Activated naive CD8-positive, alpha-beta T cell treated with anti-CD3 and anti-CD28 coated beads for 36 hours (primary cell): Measurements from ENCODE around the gene NRXN3. TPM values are rescaled to one million over a fixed set of nuclear protein-coding genes. Genes with fewer than 3 reads are reported as not detected.
"Not testable (repeated sequence)": the region's sequence is repeated elsewhere in the genome, so short reads cannot be mapped to it uniquely, and the experiment has no call there.

ENCODE experiments used
- DNase-seq: peaks from one replicate; pipeline ENCODE4 v3.0.0; 2021
- H3K27ac Mint-ChIP-seq: one replicate; pipeline ENCODE4 v1.8.0; 2022; ENCODE audit warnings: mild to moderate bottlenecking, moderate library complexity, mixed read lengths
- H3K27me3 Mint-ChIP-seq: one replicate; pipeline ENCODE4 v1.8.0; 2022; ENCODE audit warnings: mild to moderate bottlenecking, mixed read lengths
- H3K36me3 Mint-ChIP-seq: one replicate; pipeline ENCODE4 v1.8.0; 2021; ENCODE audit warnings: mild to moderate bottlenecking, mixed read lengths
- H3K4me1 Mint-ChIP-seq: one replicate; pipeline ENCODE4 v1.8.0; 2021; ENCODE audit warnings: mixed read lengths
- H3K4me3 Mint-ChIP-seq: one replicate; pipeline ENCODE4 v1.8.0; 2022; ENCODE audit warnings: mild to moderate bottlenecking, moderate library complexity, mixed read lengths
- H3K9me3 Mint-ChIP-seq: one replicate; pipeline ENCODE4 v1.8.0; 2022; ENCODE audit warnings: mixed read lengths
- total RNA-seq, 2 experiments: library from RNA; stranded (reverse); gene quantifications; one replicate each; pipeline ENCODE4 v1.2.3, GENCODE V29; 2021

Gene NRXN3
- total RNA-seq, 2 experiments from 2014 or later: not detected

DNA sequence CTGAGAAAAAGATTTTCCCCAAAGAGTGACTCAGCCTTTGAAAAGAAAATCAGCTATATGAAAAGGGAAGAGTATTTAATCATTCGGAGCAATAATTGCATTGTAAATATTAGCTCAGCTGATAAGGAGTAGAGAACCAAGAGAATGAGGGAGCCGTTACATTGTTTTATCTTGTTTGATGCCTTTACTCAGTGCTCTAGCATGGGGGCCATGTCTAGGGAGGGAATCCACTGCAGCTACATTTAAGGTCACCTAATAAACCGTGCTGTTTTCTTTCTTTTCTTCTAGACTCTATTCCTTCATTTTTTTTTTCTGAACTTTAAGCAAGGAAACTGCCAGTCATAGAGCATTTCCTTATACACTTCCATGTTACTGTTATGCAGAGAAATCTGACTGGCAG is 1594.2 kb downstream of the NRXN3 start:
- Mint-ChIP-seq H3K9me3 (peaks cover 7% of the 10 kb centered on the region), H3K4me3 (no peak overlapping the region), H3K27ac (no peak overlapping the region), H3K27me3 (no peaks in the 10 kb centered on the region), H3K4me1 (no peaks in the 10 kb centered on the region), H3K36me3 (no peaks in the 10 kb centered on the region)
- no peak for DNase-seq

DNA sequence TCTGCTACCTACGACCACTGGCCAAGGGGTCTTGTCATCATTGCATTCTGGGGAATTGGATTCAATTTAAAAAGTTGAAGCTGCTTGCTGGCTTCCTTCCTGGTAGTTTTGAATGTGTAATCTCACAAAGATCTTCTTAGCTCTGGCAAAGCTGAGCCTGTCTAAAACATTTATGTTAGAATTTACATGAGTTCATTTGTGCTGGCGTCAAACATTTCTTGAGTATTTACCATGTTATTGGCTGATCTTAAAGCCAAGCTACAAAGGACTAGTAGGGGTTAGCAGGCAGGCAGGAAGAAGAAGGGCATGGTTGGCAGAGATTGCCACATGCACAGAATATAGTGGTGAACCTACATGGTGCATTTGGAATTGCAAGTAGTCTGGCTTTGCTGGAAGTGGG is 1596.3 kb downstream of the NRXN3 start:
- no peak overlapping the region for H3K4me3 Mint-ChIP-seq
- no peaks in the 10 kb centered on the region for H3K4me1 Mint-ChIP-seq
- no peak overlapping the region for H3K27ac Mint-ChIP-seq
- DNase-seq: no peak
- H3K9me3 Mint-ChIP-seq: peaks cover 8% of the 10 kb centered on the region
- H3K36me3 Mint-ChIP-seq: no peaks in the 10 kb centered on the region
- H3K27me3 Mint-ChIP-seq: no peaks in the 10 kb centered on the region

DNA sequence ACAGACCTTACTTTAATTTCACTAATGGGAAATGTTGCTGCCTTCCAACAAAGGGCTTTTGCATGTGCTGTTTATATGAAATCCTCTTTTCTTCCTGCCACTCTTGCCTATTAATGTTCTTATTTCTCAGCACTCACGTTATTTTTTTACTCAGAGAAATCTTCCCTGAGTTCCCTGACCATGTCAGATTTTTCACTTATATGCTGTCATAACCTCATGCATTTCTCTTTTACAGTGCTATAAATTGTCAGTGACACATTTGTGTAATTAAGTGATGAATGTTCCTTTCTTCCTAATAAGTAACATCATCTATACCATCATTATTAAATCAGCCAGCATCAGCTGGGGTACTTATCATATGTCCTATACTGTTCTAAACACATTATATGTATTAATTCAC is 1597.1 kb downstream of the NRXN3 start:
- H3K27ac Mint-ChIP-seq: no peak overlapping the region
- no peaks in the 10 kb centered on the region for H3K4me1 Mint-ChIP-seq
- H3K9me3 Mint-ChIP-seq: peaks cover 8% of the 10 kb centered on the region
- DNase-seq: no peak
- no peak overlapping the region for H3K4me3 Mint-ChIP-seq
- H3K36me3 Mint-ChIP-seq: no peaks in the 10 kb centered on the region
- no peaks in the 10 kb centered on the region for H3K27me3 Mint-ChIP-seq

DNA sequence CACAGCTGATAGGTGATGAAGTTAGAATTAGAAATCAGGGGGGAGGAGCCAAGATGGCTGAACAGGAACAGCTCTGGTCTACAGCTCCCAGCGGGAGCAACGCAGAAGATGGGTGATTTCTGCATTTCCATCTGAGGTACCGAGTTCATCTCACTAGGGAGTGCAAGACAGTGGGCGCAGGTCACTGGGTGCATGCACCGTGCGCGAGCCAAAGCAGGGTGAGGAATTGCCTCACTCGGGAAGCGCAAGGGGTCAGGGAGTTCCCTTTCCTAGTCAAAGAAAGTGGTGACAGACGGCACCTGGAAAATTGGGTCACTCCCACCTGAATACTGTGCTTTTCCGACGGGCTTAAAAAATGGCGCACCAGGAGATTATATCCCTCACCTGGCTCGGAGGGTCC is 1597.5 kb downstream of the NRXN3 start:
- not testable (repeated sequence) for H3K36me3 Mint-ChIP-seq, H3K4me3 Mint-ChIP-seq, H3K27ac Mint-ChIP-seq, DNase-seq, H3K27me3 Mint-ChIP-seq, H3K4me1 Mint-ChIP-seq, H3K9me3 Mint-ChIP-seq

DNA sequence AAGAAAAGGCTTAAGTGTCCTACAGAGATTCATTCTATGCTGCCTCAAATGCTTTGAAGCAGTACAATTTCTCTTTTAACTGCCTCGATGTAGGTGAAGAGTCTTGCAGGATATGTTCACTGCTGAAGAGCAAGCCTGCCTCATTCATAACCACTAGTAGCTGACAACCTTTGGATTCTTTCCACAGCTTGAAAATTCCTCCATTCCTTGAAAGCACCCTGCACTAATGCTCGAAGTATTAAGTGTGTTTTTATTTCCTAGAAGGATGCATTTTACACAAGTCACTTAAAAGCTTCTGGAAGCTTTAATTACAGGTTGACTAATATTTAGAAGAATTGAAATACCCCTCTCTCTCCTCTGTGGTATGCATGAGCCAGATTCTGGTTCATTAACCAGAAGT is 1611.7 kb downstream of the NRXN3 start:
- H3K27ac Mint-ChIP-seq: no peak overlapping the region
- no peaks in the 10 kb centered on the region for H3K9me3 Mint-ChIP-seq
- H3K4me3 Mint-ChIP-seq: no peak overlapping the region
- no peak for DNase-seq
- no peaks in the 10 kb centered on the region for H3K36me3 Mint-ChIP-seq
- no peaks in the 10 kb centered on the region for H3K4me1 Mint-ChIP-seq
- no peaks in the 10 kb centered on the region for H3K27me3 Mint-ChIP-seq

DNA sequence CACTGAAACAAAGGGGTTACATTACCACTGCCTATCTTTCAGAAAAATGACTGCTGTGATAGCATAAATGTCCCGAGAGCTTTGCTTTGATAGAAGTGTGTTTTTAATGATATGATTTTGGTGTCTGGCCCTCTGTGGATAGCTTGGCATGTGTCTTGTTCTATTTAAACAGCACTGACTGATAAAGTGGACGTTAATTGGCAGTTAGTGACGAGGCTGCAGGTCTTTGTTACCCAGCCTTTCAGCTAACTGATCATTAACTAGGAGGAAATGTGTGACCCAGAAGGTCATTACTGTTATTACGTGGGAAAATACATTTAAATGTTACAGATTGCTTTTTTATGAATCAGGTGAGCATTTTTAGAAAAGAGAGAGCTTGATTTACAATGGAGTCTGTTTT is 1612.9 kb downstream of the NRXN3 start:
- no peaks in the 10 kb centered on the region for H3K36me3 Mint-ChIP-seq
- no peak for DNase-seq
- no peak overlapping the region for H3K4me3 Mint-ChIP-seq
- no peak overlapping the region for H3K27ac Mint-ChIP-seq
- no peaks in the 10 kb centered on the region for H3K4me1 Mint-ChIP-seq
- H3K9me3 Mint-ChIP-seq: no peaks in the 10 kb centered on the region
- no peaks in the 10 kb centered on the region for H3K27me3 Mint-ChIP-seq

DNA sequence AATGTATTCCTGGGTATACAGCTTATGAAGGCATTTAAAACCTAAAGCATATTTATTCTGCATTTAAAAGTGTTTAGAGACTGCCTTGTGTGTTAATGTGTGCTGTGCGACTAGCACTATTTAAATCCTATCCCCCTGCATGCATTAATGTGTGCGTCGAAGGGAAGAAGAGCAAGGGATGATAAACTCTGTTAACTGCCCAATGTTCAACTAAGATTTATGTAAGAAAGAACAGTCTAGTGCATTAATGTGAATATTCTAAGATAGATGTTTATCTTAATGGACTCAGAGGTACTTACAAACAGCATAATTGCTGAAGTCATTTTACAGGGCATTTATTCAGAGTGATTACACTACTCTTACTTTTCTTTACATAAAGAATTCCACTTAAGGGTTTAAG is 1616.3 kb downstream of the NRXN3 start:
- Mint-ChIP-seq H3K36me3 (no peaks in the 10 kb centered on the region), H3K4me1 (no peaks in the 10 kb centered on the region), H3K27me3 (no peaks in the 10 kb centered on the region), H3K4me3 (no peak overlapping the region), H3K9me3 (peaks cover 7% of the 10 kb centered on the region), H3K27ac (no peak overlapping the region)
- no peak for DNase-seq

DNA sequence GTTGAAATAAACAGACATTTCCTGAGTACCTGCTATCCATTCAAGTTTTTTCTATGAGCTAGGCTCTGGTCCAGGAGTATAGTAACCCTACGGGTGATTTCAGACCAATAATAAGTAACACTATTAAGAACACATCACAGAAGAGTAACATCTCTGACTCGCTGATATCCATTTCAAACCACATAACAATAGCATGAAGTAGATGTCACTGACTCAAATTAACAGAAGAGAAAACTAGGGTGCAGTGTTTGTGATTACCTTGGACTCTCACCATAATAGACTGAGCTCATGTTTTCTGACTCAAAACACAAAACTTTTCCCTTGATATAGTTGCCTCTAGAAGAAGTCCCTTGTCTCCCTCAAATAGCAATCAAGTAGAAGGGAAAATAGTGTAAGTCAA is 1618.2 kb downstream of the NRXN3 start:
- Mint-ChIP-seq H3K4me3 (no peak overlapping the region), H3K27me3 (no peaks in the 10 kb centered on the region), H3K36me3 (no peaks in the 10 kb centered on the region), H3K4me1 (no peaks in the 10 kb centered on the region), H3K27ac (no peak overlapping the region), H3K9me3 (peaks cover 7% of the 10 kb centered on the region)
- DNase-seq: no peak

DNA sequence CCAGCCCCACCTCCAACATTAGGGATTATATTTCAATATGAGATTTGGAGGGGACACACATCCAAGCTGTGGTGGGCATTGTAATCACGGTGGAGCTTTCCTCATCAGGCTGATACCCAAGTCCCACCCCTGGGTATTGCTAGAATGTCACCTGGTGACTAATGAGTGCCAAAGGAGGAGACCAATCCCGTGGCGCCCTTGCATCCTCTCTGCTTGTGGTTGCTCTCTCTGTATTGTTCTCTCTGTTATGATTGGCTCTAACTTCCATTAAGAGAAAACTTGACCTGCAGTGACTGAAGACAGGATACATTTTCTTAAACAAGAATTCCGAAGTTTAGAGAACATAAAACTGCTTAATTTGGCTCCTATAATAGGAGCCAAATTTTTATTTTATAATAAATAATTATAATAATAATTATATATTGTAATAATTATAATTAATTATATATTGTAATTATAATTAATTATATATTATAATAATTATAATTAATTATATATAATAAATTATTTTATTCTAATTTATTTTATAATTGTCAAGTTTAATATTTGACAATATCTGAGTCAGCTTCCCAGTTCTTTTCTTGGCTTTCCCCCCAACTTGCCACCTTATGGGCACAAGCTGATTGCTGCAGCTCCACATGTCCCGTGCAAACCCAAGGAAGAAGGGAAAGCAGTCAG is 1621.0 kb downstream of the NRXN3 start:
- H3K27ac Mint-ChIP-seq: no peak overlapping the region

DNA sequence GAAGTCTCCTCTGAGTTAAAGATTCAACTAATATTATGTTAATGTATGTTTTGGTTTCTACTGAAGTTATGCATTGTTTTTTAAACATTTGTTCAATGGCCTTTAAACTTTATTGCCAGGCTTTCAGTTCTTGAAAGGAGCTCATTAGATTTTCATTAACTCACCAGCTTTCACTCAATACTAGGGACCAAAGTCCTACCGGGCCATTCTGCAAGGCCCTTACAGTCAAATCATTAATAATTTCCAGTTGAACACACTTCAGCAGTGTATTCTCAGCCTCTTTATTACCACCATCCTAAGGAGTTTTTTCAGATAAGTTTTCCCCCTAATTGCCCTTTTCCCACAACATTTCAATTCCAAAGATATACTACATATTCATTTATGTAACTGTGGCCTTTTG is 1631.9 kb downstream of the NRXN3 start:
- DNase-seq: no peak
- Mint-ChIP-seq H3K4me1 (no peaks in the 10 kb centered on the region), H3K36me3 (no peaks in the 10 kb centered on the region), H3K27ac (no peak overlapping the region), H3K27me3 (peaks cover 7% of the 10 kb centered on the region), H3K4me3 (no peak overlapping the region), H3K9me3 (peaks cover 1% of the 10 kb centered on the region)

More for the DNA sequence above, 1621.0 kb downstream of the NRXN3 start:
- no peak for DNase-seq
- Mint-ChIP-seq H3K4me3 (no peak overlapping the region), H3K4me1 (no peaks in the 10 kb centered on the region), H3K27me3 (no peaks in the 10 kb centered on the region), H3K9me3 (peaks cover 7% of the 10 kb centered on the region), H3K36me3 (no peaks in the 10 kb centered on the region)

DNA sequence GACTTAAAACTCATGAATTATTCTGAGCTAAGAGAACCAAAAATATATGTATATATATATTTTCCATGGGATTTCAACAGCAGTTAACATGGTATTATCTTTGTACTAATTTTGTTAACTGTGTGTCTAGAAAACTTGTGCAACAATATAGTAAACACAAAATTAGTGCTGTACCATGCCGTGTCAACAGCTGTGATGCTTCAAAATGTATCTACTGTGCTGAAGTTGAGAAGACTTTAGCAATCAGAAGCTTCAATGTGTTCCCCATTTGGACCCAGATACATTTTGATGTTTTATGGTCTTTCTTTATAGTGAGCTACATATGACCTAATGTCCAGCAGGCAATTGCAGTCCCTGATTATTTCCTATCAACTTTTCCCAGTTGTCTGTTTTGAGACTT is 1635.5 kb downstream of the NRXN3 start:
- H3K27ac Mint-ChIP-seq: no peak overlapping the region
- H3K4me1 Mint-ChIP-seq: no peaks in the 10 kb centered on the region
- DNase-seq: no peak
- no peaks in the 10 kb centered on the region for H3K36me3 Mint-ChIP-seq
- peaks cover 1% of the 10 kb centered on the region for H3K9me3 Mint-ChIP-seq
- no peaks in the 10 kb centered on the region for H3K27me3 Mint-ChIP-seq
- no peak overlapping the region for H3K4me3 Mint-ChIP-seq

DNA sequence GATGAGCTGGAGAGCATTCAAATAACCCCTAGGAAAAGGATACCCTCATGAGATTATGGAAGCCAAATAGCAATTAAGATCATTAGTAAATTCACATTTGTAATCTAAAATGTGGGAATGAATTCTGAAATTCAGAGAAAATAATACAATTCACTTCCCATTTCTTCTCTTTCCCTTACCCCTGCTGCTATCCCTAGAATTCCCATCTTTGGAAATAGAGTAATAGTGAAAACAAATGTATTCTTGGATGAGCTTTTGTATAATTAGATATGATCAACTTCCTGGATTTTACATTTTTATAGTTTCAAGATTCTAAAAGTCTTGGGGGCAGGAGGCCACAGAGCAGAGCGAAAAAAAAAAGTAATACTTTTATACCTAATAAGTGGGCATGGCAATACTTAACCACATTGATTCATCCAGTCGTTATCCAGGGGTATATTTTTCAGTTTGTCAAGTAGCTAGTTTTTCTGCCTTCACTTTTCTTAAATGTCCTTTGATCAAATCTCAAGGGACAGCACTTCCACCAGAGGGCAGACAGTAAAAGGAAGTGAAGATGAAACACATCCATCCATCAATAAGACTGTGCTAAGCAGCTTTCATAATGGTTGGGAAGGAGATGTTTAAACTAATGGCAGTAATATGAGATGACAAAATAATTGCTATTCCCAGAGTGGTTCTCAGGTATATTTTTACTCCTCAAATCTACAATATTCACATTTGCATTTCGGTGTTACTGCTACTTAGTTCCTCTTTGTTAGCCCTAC is 1639.9 kb downstream of the NRXN3 start:
- H3K9me3 Mint-ChIP-seq: no peaks in the 10 kb centered on the region
- no peak overlapping the region for H3K27ac Mint-ChIP-seq
- DNase-seq: no peak
- H3K4me1 Mint-ChIP-seq: no peaks in the 10 kb centered on the region
- no peaks in the 10 kb centered on the region for H3K36me3 Mint-ChIP-seq
- no peaks in the 10 kb centered on the region for H3K27me3 Mint-ChIP-seq
- H3K4me3 Mint-ChIP-seq: no peak overlapping the region

DNA sequence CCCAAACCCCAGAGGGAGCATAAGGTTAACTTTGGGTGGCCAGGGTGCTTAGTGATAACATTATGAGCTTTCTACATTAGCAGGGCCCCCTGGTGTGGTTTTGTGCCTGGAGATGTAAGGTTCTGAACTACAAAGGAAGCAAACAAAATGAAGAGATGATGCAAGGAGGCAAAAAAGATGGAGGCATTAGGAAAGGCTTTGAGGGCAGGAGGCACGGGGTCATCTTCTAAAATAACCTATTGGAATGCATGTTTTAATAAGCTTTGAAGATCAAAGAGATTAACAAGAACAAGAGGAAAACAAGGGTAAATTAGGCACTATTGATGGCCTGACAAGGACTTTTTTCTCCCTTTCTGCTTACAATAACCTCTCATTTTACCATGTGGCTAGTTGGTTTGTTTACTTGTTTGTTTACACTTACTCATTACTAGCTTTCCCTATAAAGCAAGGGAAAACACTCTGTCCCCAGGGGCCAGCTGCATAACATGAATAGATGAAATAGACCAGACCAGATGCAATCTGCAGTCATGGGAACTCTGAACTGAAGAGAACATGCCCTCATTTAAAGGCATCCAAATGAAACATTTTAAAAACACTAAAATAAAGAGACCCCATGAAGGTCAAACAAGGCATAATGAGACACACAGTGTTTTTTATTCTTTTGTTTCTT is 1650.8 kb downstream of the NRXN3 start:
- Mint-ChIP-seq H3K27ac (no peak overlapping the region), H3K4me3 (no peak overlapping the region), H3K4me1 (no peaks in the 10 kb centered on the region), H3K36me3 (no peaks in the 10 kb centered on the region), H3K27me3 (no peaks in the 10 kb centered on the region), H3K9me3 (no peaks in the 10 kb centered on the region)
- DNase-seq: no peak

DNA sequence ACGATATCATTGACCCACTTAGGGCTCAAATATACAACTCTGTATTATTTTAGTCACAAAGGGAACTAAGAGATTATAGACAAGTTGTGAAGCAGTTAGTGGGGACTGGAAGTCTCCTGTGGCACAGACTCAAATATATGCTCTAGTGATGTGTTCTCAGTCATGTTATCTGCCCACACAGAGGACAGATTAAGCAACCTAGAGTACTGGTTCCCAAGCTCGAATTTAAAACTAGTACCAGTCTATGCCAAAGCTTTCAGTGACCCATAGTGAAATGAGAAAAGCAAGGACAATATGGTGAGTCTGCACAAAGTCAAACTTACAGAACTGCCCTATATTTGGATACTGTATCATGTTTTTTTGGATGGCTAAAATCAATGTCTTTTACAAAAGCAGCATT is 1651.9 kb downstream of the NRXN3 start:
- Mint-ChIP-seq H3K4me3 (no peak overlapping the region), H3K27me3 (no peaks in the 10 kb centered on the region), H3K36me3 (no peaks in the 10 kb centered on the region), H3K27ac (no peak overlapping the region), H3K9me3 (peaks cover under 1% of the 10 kb centered on the region), H3K4me1 (no peaks in the 10 kb centered on the region)
- DNase-seq: no peak

DNA sequence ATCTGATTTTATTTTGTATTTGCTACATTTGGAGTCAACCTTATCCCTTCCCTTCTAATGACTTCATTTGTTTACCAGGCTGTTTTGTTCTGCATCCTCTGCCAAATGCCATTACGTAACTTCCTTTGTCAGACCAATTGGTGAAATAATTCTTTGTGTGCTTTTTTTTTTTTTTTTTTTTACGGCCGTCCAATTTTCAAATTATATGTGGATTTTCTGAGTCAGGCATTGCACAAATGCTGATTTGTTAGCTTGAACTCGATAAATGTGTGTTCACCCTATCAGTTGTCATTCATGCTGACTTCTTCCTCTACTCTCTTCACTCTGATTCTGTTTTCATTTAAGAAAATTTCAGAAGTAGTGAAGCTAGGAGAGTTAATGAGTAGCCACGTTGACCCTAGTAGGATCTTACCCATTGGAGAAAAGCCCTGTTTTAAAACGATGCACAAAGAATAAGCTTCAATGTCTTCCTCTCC is 1654.9 kb downstream of the NRXN3 start:
- peaks cover 1% of the 10 kb centered on the region for H3K9me3 Mint-ChIP-seq
- no peaks in the 10 kb centered on the region for H3K27me3 Mint-ChIP-seq
- H3K27ac Mint-ChIP-seq: no peak overlapping the region
- H3K36me3 Mint-ChIP-seq: no peaks in the 10 kb centered on the region
- H3K4me1 Mint-ChIP-seq: no peaks in the 10 kb centered on the region
- H3K4me3 Mint-ChIP-seq: no peak overlapping the region
- no peak for DNase-seq
